Esophagus muscularis mucosa (tissue), 4 donors: Measurements from ENCODE around the gene ECI1. TPM values are rescaled to one million over a fixed set of nuclear protein-coding genes. Genes with fewer than 3 reads are reported as not detected.

Experiments used
- DNase-seq: peaks from one replicate; pipeline ENCODE4 v3.0.0-alpha.2; 2017; ENCODE audit errors: extremely low spot score
- H3K27ac ChIP-seq, 4 donors: fragments of 200-600 bp; sonication (generic); replicated peaks in 1 of 4; 1 replicate in 3 of 4; 2 replicates in 1 of 4; pipeline ENCODE4 v1.5.1; 2016 to 2019; ENCODE audit warnings: mild to moderate bottlenecking in 1 of 4
- H3K27me3 ChIP-seq, 4 donors: fragments of 200-600 bp; sonication (generic); one replicate each; pipeline versions ENCODE4 v1.5.1 to v1.6.0; 2016 to 2019
- H3K36me3 ChIP-seq, 4 donors: fragments of 200-600 bp; sonication (generic); one replicate each; pipeline ENCODE4 v1.5.1; 2016 to 2019
- H3K4me1 ChIP-seq, 4 donors: fragments of 200-600 bp; sonication (generic); one replicate each; pipeline ENCODE4 v1.5.1; 2016 to 2019
- H3K4me3 ChIP-seq, 4 donors: fragments of 200-600 bp; sonication (generic); 1 replicate in 2 of 4; 2 replicates in 2 of 4; pipeline ENCODE4 v1.5.1; 2016 to 2019; ENCODE audit warnings: mild to moderate bottlenecking in 4 of 4, moderate library complexity in 1 of 4
- H3K9me3 ChIP-seq, 4 donors: fragments of 200-600 bp; sonication (generic); 1 replicate in 3 of 4; 2 replicates in 1 of 4; pipeline ENCODE4 v1.5.1; 2016 to 2019
- CTCF ChIP-seq, 3 experiments: fragments of 200-600 bp in 2 of 3; fragments of 450-650 bp in 1 of 3; sonication (generic) in 2 of 3; IDR thresholded peaks; one replicate each; pipeline ENCODE4 v1.5.1; 2017 to 2019; ENCODE audit warnings: antibody characterized with exemption in 3 of 3, mild to moderate bottlenecking in 2 of 3, moderate library complexity in 1 of 3
- EP300 ChIP-seq: sonication (generic); formaldehyde crosslinking; IDR thresholded peaks from one replicate; pipeline ENCODE4 v1.6.1; 2017; ENCODE audit warnings: antibody characterized with exemption
- POLR2A ChIP-seq: fragments of 450-650 bp; IDR thresholded peaks from one replicate; pipeline ENCODE4 v1.6.1; 2017; ENCODE audit warnings: antibody characterized with exemption, moderate library complexity, mild to moderate bottlenecking, low read depth
- POLR2AphosphoS5 ChIP-seq, 2 donors: sonication (generic); formaldehyde crosslinking; IDR thresholded peaks; one replicate each; pipeline ENCODE4 v1.6.1; 2017; ENCODE audit warnings: antibody characterized with exemption in 2 of 2
- WGBS: methylation state at CpG from one replicate; pipeline ENCODE4 v1.1.5; 2018; 5-methylcytosine and 5-hydroxymethylcytosine counted together
- intact Hi-C: fragments of 100-400 bp; cut with DNase I; formaldehyde crosslinking; loops from one replicate; pipeline ENCODE4 v1.15.1; 2023
- total RNA-seq, 4 donors: library from RNA; depleted of rRNA; stranded (reverse); fragments of >200 nt; gene quantifications; one replicate each; pipeline versions ENCODE4 v1.1.0 to v1.2.1, GENCODE V29; 2016

The ECI1 gene
- total RNA-seq, 4 donors from 2014 or later: 51.9 to 115 (median 86.6) TPM

GRCh38 chr16:2213817-2214718, 37.3 kb downstream of the ECI1 start:
- Histone ChIP-seq H3K27ac (peak overlapping the region; percentile 86 to 93 (median 90)), H3K27me3 (no peaks in the 10 kb centered on the region), H3K9me3 (no peaks in the 10 kb centered on the region), H3K36me3 (peaks cover 8 to 22% (median 18%) of the 10 kb centered on the region in 4 donors), H3K4me3 (peak overlapping the region; percentile 79 to 89 (median 85)), H3K4me1 (peaks cover 26 to 39% (median 35%) of the 10 kb centered on the region in 4 donors)
- intact Hi-C loops: loop anchor here (5.0 kb wide), 1 partner anchor 52 kb away; no protein-coding TSS in a partner anchor
- no peak for DNase-seq
- WGBS: under 1% methylated on average over 36 of the region's 98 CpGs
- TF ChIP-seq EP300 (no peak), POLR2A (no peak), CTCF (IDR thresholded peaks at IDR 0.05) (no peak), POLR2AphosphoS5 (IDR thresholded peaks at IDR 0.05) (no peak)

DNA sequence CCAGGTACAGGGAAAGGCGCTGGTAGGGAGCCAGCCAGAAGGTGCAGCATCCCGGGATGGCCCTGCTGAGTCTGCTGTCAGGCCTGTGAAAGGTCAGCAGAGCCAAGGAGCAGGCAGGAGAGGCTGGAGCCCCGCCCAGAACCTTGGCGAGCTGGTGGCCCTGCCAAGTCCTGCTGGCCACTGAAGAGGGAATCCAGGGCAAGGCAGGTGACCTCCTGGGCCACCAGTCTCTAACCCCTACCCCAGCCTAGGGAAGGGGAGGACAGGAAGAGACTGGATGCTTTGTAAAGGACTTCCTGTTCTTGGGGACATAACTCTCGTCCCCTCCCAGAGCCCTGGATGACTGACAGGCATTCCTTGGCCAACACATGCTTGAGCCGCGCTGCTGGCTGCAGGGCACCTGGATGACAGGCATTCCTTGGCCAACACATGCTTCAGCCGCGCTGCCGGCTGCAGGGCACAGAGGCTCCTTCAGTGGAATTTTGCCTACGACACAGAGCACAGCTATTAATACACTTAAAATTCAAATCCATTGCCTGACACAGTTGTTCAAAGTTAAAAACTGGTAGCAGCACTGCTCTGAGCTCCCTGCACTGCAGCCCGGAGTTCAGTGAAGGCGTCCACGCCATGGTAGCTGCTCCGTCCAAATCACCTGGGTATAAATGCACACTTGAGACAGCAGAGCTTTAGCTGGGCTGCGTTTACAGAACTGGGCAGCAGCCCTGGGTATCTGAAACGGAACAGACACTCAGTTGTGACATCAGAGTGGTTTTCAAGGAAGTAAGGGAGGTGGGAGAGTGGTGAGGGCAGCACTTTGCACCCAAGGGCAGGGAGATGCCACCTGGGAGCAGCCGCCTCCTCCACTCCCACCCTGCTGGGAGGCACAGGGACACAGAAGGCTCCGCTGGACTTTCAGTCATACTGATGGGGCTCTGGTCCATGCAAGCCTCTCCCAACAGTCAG, 38.7 kb downstream of the ECI1 start:
- intact Hi-C loops: loop anchor here (5.0 kb wide), 1 partner anchor 50 kb away; no protein-coding TSS in a partner anchor
- no peak for TF ChIP-seq CTCF (IDR thresholded peaks at IDR 0.05)
- TF ChIP-seq POLR2AphosphoS5 (IDR thresholded peaks at IDR 0.05): no peak
- TF ChIP-seq POLR2A: peak; percentile 52
- WGBS: 73% methylated on average over 10 of the region's 19 CpGs
- Histone ChIP-seq H3K4me3 (peak overlapping the region in 3 of 4 donors; percentile 79 to 87 (median 83)), H3K4me1 (peaks cover 26 to 39% (median 37%) of the 10 kb centered on the region in 4 donors), H3K27me3 (no peaks in the 10 kb centered on the region), H3K9me3 (no peaks in the 10 kb centered on the region), H3K27ac (peak overlapping the region in 2 of 4 donors; percentile 1 to 18), H3K36me3 (peaks cover 19 to 36% (median 32%) of the 10 kb centered on the region in 4 donors)
- DNase-seq: no peak

GRCh38 chr16:2211923-2212347, 39.5 kb downstream of the ECI1 start:
- WGBS: 79% methylated on average over 4 of the region's 11 CpGs
- H3K9me3 ChIP-seq: no peaks in the 10 kb centered on the region
- no peaks in the 10 kb centered on the region for H3K27me3 ChIP-seq
- no peak overlapping the region for H3K4me3 ChIP-seq
- H3K4me1 ChIP-seq: peaks cover 26 to 46% (median 41%) of the 10 kb centered on the region in 4 donors
- intact Hi-C loops: loop anchor here (5.0 kb wide), 1 partner anchor 50 kb away; no protein-coding TSS in a partner anchor
- H3K27ac ChIP-seq: peak overlapping the region in 1 of 4 donors; percentile 1
- no peak for DNase-seq
- peaks cover 20 to 43% (median 39%) of the 10 kb centered on the region in 4 donors for H3K36me3 ChIP-seq
- TF ChIP-seq POLR2AphosphoS5 (IDR thresholded peaks at IDR 0.05) (no peak), CTCF (IDR thresholded peaks at IDR 0.05) (no peak), EP300 (no peak), POLR2A (no peak)
